ENCODE results near the gene DCK.

Gene DCK

DNA sequence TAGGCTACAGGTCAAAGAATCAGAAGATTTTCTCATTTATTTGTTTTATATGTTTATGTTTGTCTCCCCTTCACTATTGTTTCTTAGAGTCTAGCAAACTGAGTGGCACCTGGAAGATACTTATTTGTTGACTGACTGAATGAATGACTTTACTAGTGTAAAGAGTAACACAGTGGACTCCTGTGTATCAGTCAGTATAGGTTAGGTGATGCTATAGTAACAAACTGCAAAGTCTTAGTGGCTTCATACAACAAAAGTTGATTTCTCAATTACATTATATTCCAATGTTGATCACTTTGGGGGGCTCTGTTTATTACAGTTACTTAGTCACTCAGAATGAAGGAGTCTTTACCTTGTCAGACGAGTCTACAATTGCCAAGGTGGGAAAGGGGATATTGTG lies 76.6 kb downstream of the DCK start:
- no peak for DNase-seq (ENCODE audit: low read depth)
- H3K4me3 ChIP-seq (ENCODE audit: low read length): no peak overlapping the region
- TF ChIP-seq, protein P1, sequence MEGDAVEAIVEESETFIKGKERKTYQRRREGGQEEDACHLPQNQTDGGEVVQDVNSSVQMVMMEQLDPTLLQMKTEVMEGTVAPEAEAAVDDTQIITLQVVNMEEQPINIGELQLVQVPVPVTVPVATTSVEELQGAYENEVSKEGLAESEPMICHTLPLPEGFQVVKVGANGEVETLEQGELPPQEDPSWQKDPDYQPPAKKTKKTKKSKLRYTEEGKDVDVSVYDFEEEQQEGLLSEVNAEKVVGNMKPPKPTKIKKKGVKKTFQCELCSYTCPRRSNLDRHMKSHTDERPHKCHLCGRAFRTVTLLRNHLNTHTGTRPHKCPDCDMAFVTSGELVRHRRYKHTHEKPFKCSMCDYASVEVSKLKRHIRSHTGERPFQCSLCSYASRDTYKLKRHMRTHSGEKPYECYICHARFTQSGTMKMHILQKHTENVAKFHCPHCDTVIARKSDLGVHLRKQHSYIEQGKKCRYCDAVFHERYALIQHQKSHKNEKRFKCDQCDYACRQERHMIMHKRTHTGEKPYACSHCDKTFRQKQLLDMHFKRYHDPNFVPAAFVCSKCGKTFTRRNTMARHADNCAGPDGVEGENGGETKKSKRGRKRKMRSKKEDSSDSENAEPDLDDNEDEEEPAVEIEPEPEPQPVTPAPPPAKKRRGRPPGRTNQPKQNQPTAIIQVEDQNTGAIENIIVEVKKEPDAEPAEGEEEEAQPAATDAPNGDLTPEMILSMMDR (IDR thresholded peaks at IDR 0.05; ENCODE audit: insufficient read depth, low read depth, low read length, missing control alignments): no peak

DNA sequence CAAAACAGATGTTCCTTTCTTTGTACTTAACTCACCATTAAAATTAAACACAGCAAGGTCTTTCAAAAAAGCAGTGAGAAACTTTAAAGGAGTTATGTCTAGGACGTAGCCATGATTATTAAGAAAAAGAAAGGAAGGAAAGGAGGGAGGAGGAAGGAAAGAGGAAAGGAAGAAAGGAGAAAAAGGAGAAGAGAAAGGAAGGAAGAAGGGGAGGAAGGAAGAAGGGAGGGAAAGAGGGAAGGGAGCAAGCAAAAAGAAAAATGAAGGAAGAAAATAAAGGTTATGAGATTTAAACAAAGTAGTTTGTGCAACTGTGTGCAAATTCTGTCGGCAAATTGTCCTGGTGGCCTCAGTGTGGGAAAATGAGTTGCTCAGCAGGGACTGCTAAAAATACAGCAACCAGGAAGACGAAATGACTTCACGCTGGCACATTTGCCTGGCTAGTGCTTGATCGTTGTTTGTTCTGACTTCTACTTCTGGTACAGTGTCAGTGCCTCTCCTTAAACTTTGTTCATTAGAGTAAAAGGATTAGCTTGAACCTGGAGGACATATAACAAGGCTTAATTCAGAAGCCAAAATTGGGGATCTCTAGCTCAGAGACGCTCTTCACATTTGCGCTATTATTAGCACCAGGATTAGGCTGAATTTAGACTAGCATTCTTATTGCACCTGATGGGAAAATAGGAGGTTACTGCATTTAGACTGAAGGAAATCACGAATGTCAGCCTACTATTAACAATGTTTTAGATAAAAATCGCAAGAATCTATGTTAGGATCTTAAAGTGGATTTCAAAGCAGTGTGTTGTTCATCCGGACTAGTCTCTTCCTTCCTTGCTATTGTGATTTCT lies 81.2 kb downstream of the DCK start:
- TF ChIP-seq, protein P1 (IDR thresholded peaks at IDR 0.05; ENCODE audit: insufficient read depth, low read depth, low read length, missing control alignments): no peak
- no peak overlapping the region for H3K4me3 ChIP-seq (ENCODE audit: low read length)
- DNase-seq (ENCODE audit: low read depth): no peak
